Panc1 (cell line): ENCODE measurements around the gene DHRS3. TPM values are rescaled to one million over a fixed set of nuclear protein-coding genes. Genes with fewer than 3 reads are reported as not detected.

Experiments used
- ATAC-seq: fragments of 200-7000 bp; cut with Tn5 transposase; 2 replicates; pipeline ENCODE4 v1.9.1; 2020; ENCODE audit warnings: mild to moderate bottlenecking, moderate library complexity
- BruUV-seq: library from RNA; stranded (reverse); fragments of 400-500 nt; replicated peaks from 2 replicates; lab custom pipeline; 2021; lab: Mats Ljungman, UMichigan
- CTCF ChIA-PET: fragments of 300-600 bp; sonication (Branson Sonifier 250); formaldehyde crosslinking; loops from one replicate; lab custom pipeline; 2022; ENCODE audit warnings: antibody characterized with exemption; lab: Charles Lee
- POLR2A ChIA-PET: fragments of 300-600 bp; sonication (Branson Sonifier 250); formaldehyde crosslinking; loops from one replicate; lab custom pipeline; 2022; ENCODE audit warnings: antibody characterized with exemption; lab: Charles Lee
- DNase-seq: peaks from one replicate; pipeline ENCODE4 v3.0.0-alpha.2; 2010; ENCODE audit warnings: low read depth, low spot score
- H3K27ac ChIP-seq: 2 replicates; pipeline ENCODE4 v1.5.1; 2011; ENCODE audit warnings: mild to moderate bottlenecking, low read length, inconsistent platforms
- H3K27me3 ChIP-seq: fragments of 200-500 bp; sonication (Bioruptor generic); 2 replicates; pipeline ENCODE4 v1.6.0; 2014; ENCODE audit warnings: low read length, inconsistent platforms; ENCODE audit not compliant: control insufficient read depth, insufficient read depth
- H3K36me3 ChIP-seq: fragments of 200-500 bp; sonication (Bioruptor generic); 2 replicates; pipeline ENCODE4 v1.5.1; 2014; ENCODE audit warnings: inconsistent platforms, mild to moderate bottlenecking, low read length, moderate library complexity; ENCODE audit not compliant: control insufficient read depth, insufficient read depth
- H3K4me1 ChIP-seq: 2 replicates; pipeline ENCODE4 v1.5.1; 2011; ENCODE audit warnings: inconsistent platforms, mild to moderate bottlenecking, low read length, moderate library complexity; ENCODE audit not compliant: control insufficient read depth, insufficient read depth
- H3K4me3 ChIP-seq, 2 experiments: 2 replicates each; pipeline ENCODE4 v1.5.1; 2011 to 2012; ENCODE audit warnings: low read depth in 2 of 2, low read length in 2 of 2, mild to moderate bottlenecking in 2 of 2, inconsistent platforms in 1 of 2, moderate library complexity in 1 of 2
- H3K9me3 ChIP-seq: fragments of 200-500 bp; sonication (Bioruptor generic); 2 replicates; pipeline ENCODE4 v1.5.1; 2014; ENCODE audit warnings: low read depth, mild to moderate bottlenecking, inconsistent platforms, low read length, moderate library complexity; ENCODE audit not compliant: control insufficient read depth, insufficient read depth
- POLR2AphosphoS5 ChIP-seq: IDR thresholded peaks from 2 replicates; pipeline ENCODE4 v1.6.1; 2012; ENCODE audit warnings: mild to moderate bottlenecking, low read depth, low read length, moderate library complexity
- TCF7L2 ChIP-seq: IDR thresholded peaks from 2 replicates; pipeline ENCODE4 v1.6.1; 2011; ENCODE audit warnings: mild to moderate bottlenecking, low read depth, low read length, inconsistent platforms
- in situ Hi-C: cut with HindIII; loops from 2 replicates; pipeline ENCODE4 v1.10.0; 2016; ENCODE audit warnings: low sequenced_read_pairs, low pct_unique_long_range_greater_than_20kb
- intact Hi-C: fragments of 100-400 bp; cut with micrococcal nuclease; formaldehyde crosslinking; loops from one replicate; pipeline ENCODE4 v1.10.0; 2022; ENCODE audit not compliant: unreplicated experiment
- total RNA-seq: library from RNA; stranded (reverse); gene quantifications from one replicate; pipeline ENCODE4 v1.2.1, GENCODE V29; 2021; ENCODE audit not compliant: unreplicated experiment
- TF ChIP-seq, protein P1 (sequence below), 2 experiments: IDR thresholded peaks; 2 replicates each; pipeline ENCODE4 v1.6.1; 2011 to 2012; ENCODE audit warnings: low read depth in 2 of 2, control low read depth in 1 of 2, low read length in 1 of 2, mild to moderate bottlenecking in 1 of 2, moderate library complexity in 1 of 2; ENCODE audit not compliant: insufficient read depth in 1 of 2
- TF ChIP-seq, protein P2 (sequence below): fragments of 450-650 bp; IDR thresholded peaks from 2 replicates; pipeline ENCODE4 v1.5.1; 2017; ENCODE audit warnings: mild to moderate bottlenecking

DHRS3 gene
- total RNA-seq, 1 experiment from 2014 or later, result 113 TPM

- Histone ChIP-seq H3K9me3 (no peaks in the 10 kb centered on the region; the same call in 1 of the 2 replicates), H3K4me3 (no peak overlapping the region), H3K36me3 (no peaks in the 10 kb centered on the region), H3K27me3 (no peaks in the 10 kb centered on the region), H3K4me1 (no peaks in the 10 kb centered on the region), H3K27ac (no peak overlapping the region)
- TF ChIP-seq, protein P1, sequence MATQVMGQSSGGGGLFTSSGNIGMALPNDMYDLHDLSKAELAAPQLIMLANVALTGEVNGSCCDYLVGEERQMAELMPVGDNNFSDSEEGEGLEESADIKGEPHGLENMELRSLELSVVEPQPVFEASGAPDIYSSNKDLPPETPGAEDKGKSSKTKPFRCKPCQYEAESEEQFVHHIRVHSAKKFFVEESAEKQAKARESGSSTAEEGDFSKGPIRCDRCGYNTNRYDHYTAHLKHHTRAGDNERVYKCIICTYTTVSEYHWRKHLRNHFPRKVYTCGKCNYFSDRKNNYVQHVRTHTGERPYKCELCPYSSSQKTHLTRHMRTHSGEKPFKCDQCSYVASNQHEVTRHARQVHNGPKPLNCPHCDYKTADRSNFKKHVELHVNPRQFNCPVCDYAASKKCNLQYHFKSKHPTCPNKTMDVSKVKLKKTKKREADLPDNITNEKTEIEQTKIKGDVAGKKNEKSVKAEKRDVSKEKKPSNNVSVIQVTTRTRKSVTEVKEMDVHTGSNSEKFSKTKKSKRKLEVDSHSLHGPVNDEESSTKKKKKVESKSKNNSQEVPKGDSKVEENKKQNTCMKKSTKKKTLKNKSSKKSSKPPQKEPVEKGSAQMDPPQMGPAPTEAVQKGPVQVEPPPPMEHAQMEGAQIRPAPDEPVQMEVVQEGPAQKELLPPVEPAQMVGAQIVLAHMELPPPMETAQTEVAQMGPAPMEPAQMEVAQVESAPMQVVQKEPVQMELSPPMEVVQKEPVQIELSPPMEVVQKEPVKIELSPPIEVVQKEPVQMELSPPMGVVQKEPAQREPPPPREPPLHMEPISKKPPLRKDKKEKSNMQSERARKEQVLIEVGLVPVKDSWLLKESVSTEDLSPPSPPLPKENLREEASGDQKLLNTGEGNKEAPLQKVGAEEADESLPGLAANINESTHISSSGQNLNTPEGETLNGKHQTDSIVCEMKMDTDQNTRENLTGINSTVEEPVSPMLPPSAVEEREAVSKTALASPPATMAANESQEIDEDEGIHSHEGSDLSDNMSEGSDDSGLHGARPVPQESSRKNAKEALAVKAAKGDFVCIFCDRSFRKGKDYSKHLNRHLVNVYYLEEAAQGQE (IDR thresholded peaks at IDR 0.05; ENCODE audit: insufficient read depth in 1 of 2, low read depth in 2 of 2, low read length in 1 of 2), result no peak
- ATAC-seq (no peak), DNase-seq (no peak)
- intact Hi-C loops, result no loop called here
- POLR2A ChIA-PET, result no interaction called here
- CTCF ChIA-PET, result no interaction called here
- in situ Hi-C loops, result no loop called here
- no TSS peak for BruUV-seq
Measured at GRCh38 chr1:12634156-12634555, 16.1 kb upstream of the DHRS3 start.

GRCh38 chr1:12631571-12631970, 13.6 kb upstream of the DHRS3 start:
- DNase-seq (no peak), ATAC-seq (no peak)
- no peaks in the 10 kb centered on the region for H3K27me3 ChIP-seq
- H3K36me3 ChIP-seq, result no peaks in the 10 kb centered on the region
- no peak overlapping the region for H3K4me3 ChIP-seq
- no peak overlapping the region for H3K27ac ChIP-seq
- H3K4me1 ChIP-seq, result peaks cover 4% of the 10 kb centered on the region; the same call in 1 of the 2 replicates
- no peak for TF ChIP-seq POLR2AphosphoS5
- TF ChIP-seq, protein P2, sequence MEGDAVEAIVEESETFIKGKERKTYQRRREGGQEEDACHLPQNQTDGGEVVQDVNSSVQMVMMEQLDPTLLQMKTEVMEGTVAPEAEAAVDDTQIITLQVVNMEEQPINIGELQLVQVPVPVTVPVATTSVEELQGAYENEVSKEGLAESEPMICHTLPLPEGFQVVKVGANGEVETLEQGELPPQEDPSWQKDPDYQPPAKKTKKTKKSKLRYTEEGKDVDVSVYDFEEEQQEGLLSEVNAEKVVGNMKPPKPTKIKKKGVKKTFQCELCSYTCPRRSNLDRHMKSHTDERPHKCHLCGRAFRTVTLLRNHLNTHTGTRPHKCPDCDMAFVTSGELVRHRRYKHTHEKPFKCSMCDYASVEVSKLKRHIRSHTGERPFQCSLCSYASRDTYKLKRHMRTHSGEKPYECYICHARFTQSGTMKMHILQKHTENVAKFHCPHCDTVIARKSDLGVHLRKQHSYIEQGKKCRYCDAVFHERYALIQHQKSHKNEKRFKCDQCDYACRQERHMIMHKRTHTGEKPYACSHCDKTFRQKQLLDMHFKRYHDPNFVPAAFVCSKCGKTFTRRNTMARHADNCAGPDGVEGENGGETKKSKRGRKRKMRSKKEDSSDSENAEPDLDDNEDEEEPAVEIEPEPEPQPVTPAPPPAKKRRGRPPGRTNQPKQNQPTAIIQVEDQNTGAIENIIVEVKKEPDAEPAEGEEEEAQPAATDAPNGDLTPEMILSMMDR, result no peak
- no peak for TF ChIP-seq TCF7L2
- TF ChIP-seq, protein P1 (IDR thresholded peaks at IDR 0.05; ENCODE audit: insufficient read depth in 1 of 2, low read depth in 2 of 2, low read length in 1 of 2), result no peak
- ChIA-PET CTCF (interaction anchor here (0.6 to 1.6 kb wide), 3 partner anchors 12 to 85 kb away, joined by 3 to 11 read pairs (median 3); no protein-coding TSS in a partner anchor), POLR2A (interaction anchor here (0.6 kb wide), 1 partner anchor 191 kb away, joined by 3 read pairs; no protein-coding TSS in a partner anchor)
- H3K9me3 ChIP-seq, result no peaks in the 10 kb centered on the region
- BruUV-seq, result no TSS peak
- in situ Hi-C loops, result no loop called here
- intact Hi-C loops, result no loop called here
